HL-60 (cell line): ENCODE results near the gene CYSRT1.

ENCODE experiments used
- DNase-seq, 2 experiments: peaks; one replicate each; pipeline ENCODE4 v3.0.0-alpha.2; 2010 to 2020; ENCODE audit warnings: low read depth in 1 of 2, low spot score in 1 of 2
- H3K27ac ChIP-seq: fragments of 250-450 bp; sonication (Bioruptor Pico); replicated peaks from 2 replicates; pipeline ENCODE4 v1.5.1; 2020; ENCODE audit warnings: mild to moderate bottlenecking, moderate library complexity
- H3K27me3 ChIP-seq: fragments of 250-450 bp; sonication (Bioruptor Pico); 2 replicates; pipeline ENCODE4 v1.5.1; 2021; ENCODE audit warnings: mild to moderate bottlenecking, moderate library complexity; ENCODE audit not compliant: insufficient read depth, poor library complexity, severe bottlenecking
- H3K4me3 ChIP-seq: replicated peaks from 2 replicates; pipeline ENCODE4 v1.5.1; 2011; ENCODE audit warnings: mild to moderate bottlenecking, control low read depth, low read length; ENCODE audit not compliant: insufficient read depth
- CTCF ChIP-seq: IDR thresholded peaks from one replicate; pipeline ENCODE4 v1.5.1; 2011; ENCODE audit warnings: low read length, control low read depth, inconsistent platforms; ENCODE audit not compliant: insufficient read depth
- GABPA ChIP-seq: IDR thresholded peaks from 2 replicates; pipeline ENCODE4 v1.6.1; 2012; ENCODE audit warnings: low read depth
- POLR2AphosphoS5 ChIP-seq: IDR thresholded peaks from 2 replicates; pipeline ENCODE4 v1.6.1; 2012; ENCODE audit warnings: low read depth
- REST ChIP-seq: IDR thresholded peaks from 2 replicates; pipeline ENCODE4 v1.6.1; 2012; ENCODE audit warnings: low read depth; ENCODE audit not compliant: insufficient replicate concordance
- SPI1 ChIP-seq: IDR thresholded peaks from 2 replicates; pipeline ENCODE4 v1.6.1; 2012; ENCODE audit warnings: low read depth, mild to moderate bottlenecking, borderline replicate concordance

Gene CYSRT1

GRCh38 chr9:137219757-137220316 is 5.1 kb upstream of the CYSRT1 start:
- TF ChIP-seq GABPA: no peak
- no peak for TF ChIP-seq REST
- TF ChIP-seq CTCF: no peak
- H3K27ac ChIP-seq: no peak overlapping the region
- H3K27me3 ChIP-seq: no peaks in the 10 kb centered on the region
- no peak overlapping the region for H3K4me3 ChIP-seq
- DNase-seq: no peak

GRCh38 chr9:137220317-137221094 is 4.5 kb upstream of the CYSRT1 start:
- DNase-seq: no peak
- Histone ChIP-seq H3K27ac (no peak overlapping the region), H3K4me3 (no peak overlapping the region), H3K27me3 (no peaks in the 10 kb centered on the region)
- TF ChIP-seq GABPA (no peak), REST (no peak)

GRCh38 chr9:137221095-137221505 is 3.9 kb upstream of the CYSRT1 start:
- Histone ChIP-seq H3K27me3 (no peaks in the 10 kb centered on the region), H3K27ac (no peak overlapping the region), H3K4me3 (no peak overlapping the region)
- no peak for DNase-seq
- TF ChIP-seq REST (no peak), POLR2AphosphoS5 (no peak), SPI1 (no peak), CTCF (no peak), GABPA (no peak)
